KOPT-K1 (cell line): ENCODE data around the gene SMOC2.

ENCODE experiments used
- H3K27ac ChIP-seq: fragments of 200-600 bp; sonication (generic); 2 replicates; pipeline ENCODE4 v1.5.1; 2016; ENCODE audit warnings: antibody characterized with exemption, mild to moderate bottlenecking, low read depth, low read length; ENCODE audit not compliant: poor library complexity, severe bottlenecking
- H3K36me3 ChIP-seq: fragments of 200-600 bp; sonication (generic); 2 replicates; pipeline ENCODE4 v1.5.1; 2017; ENCODE audit warnings: antibody characterized with exemption, mild to moderate bottlenecking, low read length, moderate library complexity; ENCODE audit not compliant: insufficient read depth
- H3K9me3 ChIP-seq: fragments of 200-600 bp; sonication (generic); 2 replicates; pipeline ENCODE4 v1.5.1; 2017; ENCODE audit warnings: antibody characterized with exemption, low read length, mild to moderate bottlenecking; ENCODE audit not compliant: insufficient read depth, poor library complexity, severe bottlenecking

The SMOC2 gene

DNA sequence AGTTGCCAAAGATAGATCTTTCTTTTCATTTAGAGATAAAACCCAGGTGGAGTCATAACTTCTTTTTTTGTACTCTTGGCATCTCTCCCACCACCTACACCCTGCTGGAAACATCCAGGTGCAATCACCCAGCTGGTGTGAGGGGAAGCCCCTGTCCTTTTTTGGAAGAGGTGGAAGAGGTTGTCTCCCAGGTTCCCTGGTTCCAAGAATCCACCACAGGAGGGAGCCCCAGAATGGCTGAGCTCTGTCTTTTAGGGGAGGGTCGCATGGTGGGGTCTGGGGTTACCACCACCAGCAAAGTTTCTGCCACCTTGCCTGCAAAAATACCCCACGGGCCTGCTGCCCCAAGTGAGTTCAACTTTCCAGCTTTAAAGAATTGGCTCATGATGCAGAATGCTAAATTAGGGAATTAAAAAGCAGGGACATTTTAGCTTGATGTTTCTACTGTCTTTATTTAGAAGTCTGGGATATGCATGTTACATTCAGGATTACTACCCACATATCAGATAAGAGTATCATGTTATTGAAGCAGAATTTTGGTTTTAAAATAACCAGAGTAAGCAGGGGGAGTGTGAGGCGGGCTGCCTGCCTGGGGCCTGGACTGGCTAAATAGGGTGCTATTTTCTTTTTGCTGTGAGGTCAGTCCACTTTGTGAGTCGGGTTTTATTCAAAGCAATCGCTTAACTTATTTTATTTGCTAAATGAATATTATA is 11.0 kb downstream of the SMOC2 start:
- Histone ChIP-seq H3K36me3 (no peaks in the 10 kb centered on the region), H3K9me3 (no peaks in the 10 kb centered on the region), H3K27ac (no peak overlapping the region)

DNA sequence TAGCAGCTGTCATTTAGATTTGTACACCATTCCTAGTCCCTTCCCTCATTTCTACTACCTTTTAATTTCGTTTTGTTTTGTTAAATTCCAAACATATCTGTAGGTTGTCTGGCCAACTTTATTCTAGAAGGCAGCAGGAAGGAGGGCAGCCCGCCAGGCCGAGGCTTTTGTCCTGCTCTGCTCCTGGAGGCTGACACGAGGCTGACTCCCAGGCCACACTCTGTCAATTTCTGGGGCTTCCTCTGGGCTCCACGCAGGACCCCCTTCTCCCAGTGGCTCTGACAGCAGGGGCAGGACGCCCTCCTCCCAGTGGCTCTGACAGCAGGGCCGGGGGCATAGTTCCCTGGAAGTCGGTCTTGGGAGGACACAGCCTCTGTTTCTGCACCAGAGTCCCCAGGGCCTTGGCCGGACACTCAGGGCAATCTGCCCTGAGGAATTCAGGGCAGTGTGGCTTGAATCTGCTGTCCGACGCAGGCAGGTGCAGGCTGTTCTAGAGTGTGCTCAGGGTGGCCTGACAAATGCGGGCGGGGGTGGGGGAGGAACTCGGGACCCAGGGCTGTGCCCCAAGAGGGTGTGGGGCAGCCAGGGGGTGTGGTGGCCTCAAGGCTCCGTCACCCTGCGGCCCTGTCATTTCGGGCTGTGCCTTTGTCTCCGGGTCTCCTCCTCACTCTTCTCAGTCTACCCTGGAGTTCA is 11.8 kb downstream of the SMOC2 start:
- Histone ChIP-seq H3K9me3 (no peaks in the 10 kb centered on the region), H3K36me3 (no peaks in the 10 kb centered on the region), H3K27ac (no peak overlapping the region)

DNA sequence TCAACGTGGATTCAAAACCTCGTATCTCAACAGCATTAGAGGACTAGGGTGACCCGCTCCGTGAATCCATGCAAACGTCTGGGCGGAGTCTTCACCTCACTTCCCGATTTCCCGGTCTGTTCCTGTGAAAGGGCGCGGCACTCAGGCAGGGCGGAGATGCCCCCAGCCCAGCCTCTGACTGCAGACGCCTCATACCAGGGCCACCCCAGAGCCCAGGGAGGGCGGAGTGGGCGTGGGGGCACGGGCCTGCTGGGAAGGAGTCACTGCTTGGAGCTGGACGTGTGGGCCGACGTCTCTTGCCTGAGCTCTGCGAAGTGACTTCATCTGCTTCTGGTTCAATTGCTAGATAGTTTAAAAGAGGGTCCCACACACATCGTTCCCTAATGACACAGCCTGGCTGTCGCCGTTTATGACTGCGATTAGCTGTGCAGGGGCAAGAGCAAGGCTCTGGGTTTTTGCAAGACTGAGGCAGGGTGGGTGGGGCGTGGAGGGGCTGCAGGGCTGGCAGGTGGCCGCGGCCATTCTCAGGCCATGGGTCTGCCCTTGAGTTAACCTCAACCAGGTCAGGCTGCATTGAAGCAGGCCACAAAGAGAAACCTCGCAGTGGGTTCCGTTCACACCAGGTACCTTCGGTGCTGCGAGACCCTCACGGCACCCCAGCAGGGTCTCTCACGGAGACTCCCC is 15.0 kb downstream of the SMOC2 start:
- no peaks in the 10 kb centered on the region for H3K9me3 ChIP-seq
- no peaks in the 10 kb centered on the region for H3K36me3 ChIP-seq
- no peak overlapping the region for H3K27ac ChIP-seq

DNA sequence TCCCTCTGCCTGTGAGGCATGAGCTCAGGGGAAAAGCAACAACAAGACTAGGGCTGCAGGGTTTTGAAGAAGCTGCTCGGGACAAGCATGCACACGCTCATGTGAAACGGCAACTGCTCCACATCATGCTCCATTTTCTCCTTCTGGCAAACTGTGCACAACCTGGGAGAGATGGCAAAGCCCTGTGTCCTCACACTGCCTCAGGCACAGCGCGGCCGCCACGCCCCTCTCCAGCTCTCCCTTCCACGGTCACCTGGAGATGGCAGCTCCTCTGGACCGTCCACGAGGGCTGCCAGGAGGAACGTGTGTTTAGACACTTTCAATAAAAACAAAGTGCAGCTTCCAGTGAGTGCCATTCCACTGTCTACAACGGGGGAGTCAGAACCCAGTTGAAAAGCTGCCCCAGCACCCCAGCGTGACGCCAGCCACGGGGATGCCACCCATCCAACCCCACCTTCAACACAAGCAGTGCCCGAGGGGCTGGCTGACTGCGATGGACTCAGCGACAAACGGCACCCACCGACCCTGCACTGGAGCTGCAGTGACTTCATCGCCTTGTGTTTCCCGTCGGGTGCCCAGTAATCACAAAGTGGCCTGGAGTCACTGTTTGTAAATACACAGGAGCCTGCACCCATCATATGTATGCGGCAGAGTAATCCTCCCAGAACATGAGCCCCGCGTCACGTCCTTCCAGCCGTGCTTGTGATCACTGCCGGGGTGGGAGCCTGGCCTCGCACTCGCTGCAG is 16.1 kb downstream of the SMOC2 start:
- Histone ChIP-seq H3K9me3 (no peaks in the 10 kb centered on the region), H3K36me3 (no peaks in the 10 kb centered on the region), H3K27ac (no peak overlapping the region)

DNA sequence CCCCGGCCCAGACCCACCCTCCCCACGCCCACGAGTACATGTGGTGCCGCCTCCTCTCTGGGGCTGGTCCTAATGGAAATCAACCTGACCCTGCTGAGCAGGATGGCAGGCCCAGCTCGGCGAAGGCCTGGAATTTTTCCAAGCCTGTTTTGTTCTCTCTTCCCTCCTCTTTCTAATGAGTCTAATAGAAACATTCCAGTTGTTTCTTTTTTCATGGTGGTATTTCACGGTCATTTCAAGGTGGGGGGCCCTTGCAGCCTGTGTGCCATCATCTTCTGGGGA is 16.6 kb downstream of the SMOC2 start:
- Histone ChIP-seq H3K27ac (no peak overlapping the region), H3K36me3 (no peaks in the 10 kb centered on the region)

DNA sequence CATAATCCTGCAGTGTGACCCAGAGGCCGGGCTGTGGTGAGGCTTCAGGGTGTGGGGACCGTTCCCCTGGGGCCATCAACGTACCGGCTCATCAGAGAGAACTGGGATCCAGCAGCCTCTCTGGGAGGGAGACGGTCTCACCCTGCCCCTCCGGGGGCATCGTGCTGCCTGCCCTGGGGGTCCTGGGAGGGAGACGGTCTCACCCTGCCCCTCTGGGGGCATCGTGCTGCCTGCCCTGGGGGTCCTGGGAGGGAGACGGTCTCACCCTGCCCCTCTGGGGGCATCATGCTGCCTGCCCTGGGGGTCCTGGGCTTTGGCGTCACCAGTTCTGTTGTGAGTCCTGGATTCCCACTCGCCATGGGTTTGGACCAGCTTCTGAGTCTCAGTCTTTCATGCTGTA is 17.1 kb downstream of the SMOC2 start:
- no peak overlapping the region for H3K27ac ChIP-seq
- H3K9me3 ChIP-seq = no peaks in the 10 kb centered on the region
- H3K36me3 ChIP-seq = no peaks in the 10 kb centered on the region

More for the DNA sequence above, 16.6 kb downstream of the SMOC2 start:
- H3K9me3 ChIP-seq = no peaks in the 10 kb centered on the region

DNA sequence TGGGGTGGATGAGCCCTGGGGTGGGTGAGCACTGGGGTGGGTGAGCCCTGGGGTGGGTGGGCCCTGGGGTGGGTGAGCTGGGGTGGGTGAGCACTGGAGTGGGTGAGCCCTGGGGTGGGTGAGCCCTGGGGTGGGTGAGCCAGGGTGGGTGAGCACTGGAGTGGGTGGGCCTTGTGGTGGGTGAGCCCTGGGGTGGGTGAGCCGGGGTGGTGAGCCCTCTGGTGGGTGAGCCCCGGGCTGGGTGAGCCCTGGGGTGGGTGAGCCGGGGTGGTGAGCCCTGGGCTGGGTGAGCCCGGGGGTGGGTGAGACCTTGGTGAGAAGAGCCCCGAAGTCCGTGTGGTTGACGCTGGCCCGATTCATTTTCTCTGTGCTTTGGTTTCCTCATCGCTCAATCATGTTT is 18.6 kb downstream of the SMOC2 start:
- Histone ChIP-seq H3K9me3 (no peaks in the 10 kb centered on the region), H3K36me3 (no peaks in the 10 kb centered on the region), H3K27ac (no peak overlapping the region)

DNA sequence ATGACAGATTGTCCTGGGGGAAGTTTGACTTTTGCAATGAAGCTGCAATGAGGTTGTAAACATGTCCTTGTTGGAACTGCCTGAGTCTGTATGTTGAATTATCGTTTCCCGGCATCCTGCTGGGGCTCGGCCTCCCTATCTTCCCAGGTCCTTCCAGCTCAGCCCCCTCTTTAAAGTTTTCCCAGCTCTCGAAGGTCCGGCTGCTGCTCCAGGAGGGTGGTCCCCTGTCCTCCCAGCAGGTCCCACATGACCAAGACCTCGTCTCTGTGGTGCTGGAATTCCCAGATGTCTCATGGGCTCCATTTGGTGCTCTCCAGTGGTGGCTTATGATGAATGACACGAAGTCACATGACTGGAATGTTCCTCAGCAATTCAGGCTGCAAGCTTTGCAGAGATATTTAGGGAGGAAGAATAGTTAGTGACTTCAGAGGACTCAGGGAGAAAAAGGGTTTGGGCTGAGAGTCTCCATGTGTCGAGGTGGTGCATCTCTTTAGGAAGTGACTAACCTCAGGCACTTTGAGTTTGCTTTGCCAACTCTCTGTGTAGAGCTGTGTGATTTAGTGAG is 21.4 kb downstream of the SMOC2 start:
- Histone ChIP-seq H3K9me3 (no peaks in the 10 kb centered on the region), H3K27ac (no peak overlapping the region), H3K36me3 (no peaks in the 10 kb centered on the region)

DNA sequence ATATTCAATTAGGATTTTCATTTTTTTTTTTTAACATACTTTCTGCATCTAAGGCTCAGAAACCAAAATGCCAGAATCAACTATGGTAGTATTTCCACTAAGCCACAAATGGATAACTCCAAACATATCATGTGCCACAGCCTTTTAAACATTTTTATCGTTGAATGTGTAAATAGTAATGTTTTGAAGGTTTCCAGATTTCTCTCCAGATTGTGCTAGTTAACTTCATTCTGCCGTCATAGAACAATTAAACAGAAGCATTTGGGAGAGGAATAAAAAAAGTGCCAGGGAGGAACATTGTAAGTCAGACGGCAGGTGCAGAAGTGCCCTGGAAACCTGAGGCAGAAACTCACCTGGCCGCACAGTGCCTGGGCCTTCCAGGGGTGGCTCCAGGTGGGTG is 23.6 kb downstream of the SMOC2 start:
- H3K9me3 ChIP-seq = no peaks in the 10 kb centered on the region
- no peak overlapping the region for H3K27ac ChIP-seq

DNA sequence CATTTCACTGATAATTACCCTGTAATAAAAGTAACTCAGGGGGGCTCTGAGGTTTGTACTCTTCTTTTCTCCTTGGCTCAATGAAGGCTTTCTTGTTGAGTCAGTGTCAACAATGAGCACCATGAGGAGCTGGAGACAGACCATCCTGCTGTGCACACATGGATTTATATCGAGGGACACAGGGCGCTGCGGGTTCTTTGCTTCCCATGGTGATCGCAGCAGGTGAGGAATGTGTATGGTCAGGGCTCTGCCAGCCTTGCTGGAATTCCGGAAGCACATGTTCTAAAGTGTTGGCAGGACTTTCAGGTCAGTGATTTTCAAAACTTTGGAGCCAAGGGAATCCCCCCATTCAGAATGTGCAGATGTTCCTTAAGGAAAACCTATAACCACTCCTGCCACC is 27.1 kb downstream of the SMOC2 start:
- no peaks in the 10 kb centered on the region for H3K36me3 ChIP-seq
- no peaks in the 10 kb centered on the region for H3K9me3 ChIP-seq

More for the DNA sequence above, 23.6 kb downstream of the SMOC2 start:
- H3K36me3 ChIP-seq = no peaks in the 10 kb centered on the region

DNA sequence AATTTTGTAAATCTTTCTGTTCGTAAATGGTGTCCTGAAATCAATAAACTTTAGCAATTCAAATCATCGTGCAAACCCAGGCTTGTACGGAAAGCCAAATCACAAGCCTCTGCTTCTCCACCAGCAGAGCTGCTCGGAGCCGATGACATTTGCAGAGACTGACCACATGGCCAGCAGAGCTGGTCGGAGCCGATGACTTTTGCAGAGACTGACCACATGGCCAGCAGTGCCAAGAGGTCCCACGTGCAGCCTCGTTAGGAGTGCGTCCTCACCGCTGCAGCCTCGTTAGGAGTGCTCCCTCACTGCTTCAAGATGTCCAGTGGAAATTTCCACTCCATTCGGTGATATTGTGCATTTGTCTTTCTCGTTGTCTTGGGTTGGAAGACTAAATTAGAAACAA is 28.5 kb downstream of the SMOC2 start:
- H3K27ac ChIP-seq = no peak overlapping the region
- no peaks in the 10 kb centered on the region for H3K36me3 ChIP-seq
- peaks cover 5% of the 10 kb centered on the region for H3K9me3 ChIP-seq

More for the DNA sequence above, 27.1 kb downstream of the SMOC2 start:
- H3K27ac ChIP-seq = no peak overlapping the region

DNA sequence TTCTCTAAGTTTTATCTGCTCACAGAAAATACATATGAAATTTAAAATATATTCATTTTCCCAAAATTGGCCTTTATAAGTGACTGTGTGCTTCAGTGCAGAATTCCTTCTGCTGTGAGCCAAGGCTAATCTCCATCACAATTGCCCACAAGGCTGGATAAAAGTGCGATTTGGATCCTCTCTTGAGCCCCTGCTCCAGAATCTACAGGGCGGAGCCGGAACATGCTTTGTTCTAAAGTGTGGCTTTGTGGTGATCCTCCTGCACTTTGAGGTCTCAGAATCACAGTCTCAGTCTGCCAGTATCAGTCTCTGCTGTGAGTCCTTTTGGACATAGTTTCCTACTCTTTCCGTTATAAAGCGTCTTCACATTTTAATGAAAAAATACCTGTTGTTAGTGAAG is 28.9 kb downstream of the SMOC2 start:
- peaks cover 5% of the 10 kb centered on the region for H3K9me3 ChIP-seq
- no peak overlapping the region for H3K27ac ChIP-seq
- H3K36me3 ChIP-seq = no peaks in the 10 kb centered on the region

DNA sequence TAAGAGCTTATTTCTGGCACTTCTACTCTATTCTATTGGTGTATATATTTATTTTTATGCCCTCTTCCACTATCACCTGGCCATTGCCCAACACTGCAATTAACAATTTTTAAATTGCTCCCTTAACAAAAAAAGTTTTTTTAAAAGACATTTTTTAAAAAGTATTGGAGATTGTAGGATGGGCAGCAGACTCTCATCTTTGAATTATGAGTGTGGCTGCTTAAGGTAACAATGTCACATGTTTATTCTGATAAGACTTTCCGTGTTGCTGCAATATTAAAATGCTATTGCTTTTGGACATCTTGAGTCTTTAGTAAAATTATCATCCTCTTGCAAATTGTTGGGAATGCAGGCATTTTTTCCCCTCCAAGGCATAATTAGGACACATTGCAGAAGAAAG is 31.4 kb downstream of the SMOC2 start:
- no peak overlapping the region for H3K27ac ChIP-seq
- peaks cover 13% of the 10 kb centered on the region for H3K9me3 ChIP-seq
- no peaks in the 10 kb centered on the region for H3K36me3 ChIP-seq

DNA sequence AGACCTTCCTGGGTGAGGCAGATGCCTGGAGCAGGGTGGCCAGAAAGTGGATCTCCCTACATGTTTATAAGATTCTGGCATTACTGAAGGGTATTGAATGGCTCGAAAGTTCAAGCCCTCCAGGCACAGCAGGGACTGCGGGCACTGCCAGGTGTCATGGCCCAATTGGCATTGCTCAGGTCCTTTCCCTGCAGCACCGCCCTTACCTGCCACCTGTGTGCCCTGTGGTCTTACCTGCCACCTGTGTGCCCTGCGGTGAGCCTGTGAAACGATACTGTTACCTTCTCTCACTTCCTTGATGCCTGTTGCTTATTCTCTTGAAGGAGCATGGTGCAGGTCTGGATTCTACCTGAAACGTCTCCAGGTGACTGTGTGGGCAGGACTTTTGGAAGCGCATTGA is 32.2 kb downstream of the SMOC2 start:
- Histone ChIP-seq H3K36me3 (no peaks in the 10 kb centered on the region), H3K27ac (no peak overlapping the region), H3K9me3 (peaks cover 13% of the 10 kb centered on the region)
